ENCODE data around the gene PGBD4. TPM values are rescaled to one million over a fixed set of nuclear protein-coding genes. Genes with fewer than 3 reads are reported as not detected.

Gene PGBD4
- total RNA-seq, 1 experiment from 2014 or later = 2.6 TPM

- H3K4me3 ChIP-seq (ENCODE audit: low read depth, low read length, poor library complexity, severe bottlenecking) = no peak overlapping the region
- no TSS peak for BruUV-seq (replicated peaks)
- no peaks in the 10 kb centered on the region for H3K9me3 ChIP-seq (ENCODE audit: low read depth, low read length, poor library complexity, severe bottlenecking)
- no peak overlapping the region for H3K27ac ChIP-seq (ENCODE audit: low read depth, low read length, poor library complexity, severe bottlenecking)
- DNase-seq (ENCODE audit: low spot score) = no peak
- POLR2A ChIA-PET (ENCODE audit: low non-redundant PET) = no interaction called here
- no peaks in the 10 kb centered on the region for H3K36me3 ChIP-seq (ENCODE audit: insufficient read depth, low read length, poor library complexity, severe bottlenecking)
- TF ChIP-seq CTCF (conservative IDR thresholded peaks at IDR 0.05; ENCODE audit: low read depth, low read length) = no peak
- no peak for TF ChIP-seq EZH2 (IDR thresholded peaks at IDR 0.05; ENCODE audit: borderline replicate concordance, low read depth, low read length, poor library complexity, severe bottlenecking)
- H3K4me1 ChIP-seq (ENCODE audit: insufficient read depth, low read length, poor library complexity, severe bottlenecking) = no peaks in the 10 kb centered on the region
- CTCF ChIA-PET = no interaction called here
- H3K27me3 ChIP-seq (replicated peaks; ENCODE audit: insufficient read depth, low read depth, low read length, poor library complexity) = no peaks in the 10 kb centered on the region
- intact Hi-C loops (cut with micrococcal nuclease; ENCODE audit: unreplicated experiment) = no loop called here
Measured at GRCh38 chr15:34056911-34057310, 45.0 kb upstream of the PGBD4 start.

GRCh38 chr15:34059476-34059875 lies 42.4 kb upstream of the PGBD4 start:
- H3K36me3 ChIP-seq (ENCODE audit: insufficient read depth, low read length, poor library complexity, severe bottlenecking) = no peaks in the 10 kb centered on the region
- ChIA-PET POLR2A (ENCODE audit: low non-redundant PET) (interaction anchor here (0.6 kb wide), 1 partner anchor 1969 kb away, joined by 4 read pairs; no protein-coding TSS in a partner anchor), CTCF (no interaction called here)
- H3K27ac ChIP-seq (ENCODE audit: low read depth, low read length, poor library complexity, severe bottlenecking) = no peak overlapping the region
- DNase-seq (ENCODE audit: low spot score) = no peak
- intact Hi-C loops (cut with micrococcal nuclease; ENCODE audit: unreplicated experiment) = no loop called here
- H3K4me3 ChIP-seq (ENCODE audit: low read depth, low read length, poor library complexity, severe bottlenecking) = no peak overlapping the region
- TF ChIP-seq EZH2 (IDR thresholded peaks at IDR 0.05; ENCODE audit: borderline replicate concordance, low read depth, low read length, poor library complexity, severe bottlenecking) (no peak), CTCF (conservative IDR thresholded peaks at IDR 0.05; ENCODE audit: low read depth, low read length) (no peak)
- no peaks in the 10 kb centered on the region for H3K4me1 ChIP-seq (ENCODE audit: insufficient read depth, low read length, poor library complexity, severe bottlenecking)
- no peaks in the 10 kb centered on the region for H3K27me3 ChIP-seq (replicated peaks; ENCODE audit: insufficient read depth, low read depth, low read length, poor library complexity)
- H3K9me3 ChIP-seq (ENCODE audit: low read depth, low read length, poor library complexity, severe bottlenecking) = no peaks in the 10 kb centered on the region
- BruUV-seq (replicated peaks) = no TSS peak

GRCh38 chr15:34059946-34060345 lies 41.9 kb upstream of the PGBD4 start:
- no peak for DNase-seq (ENCODE audit: low spot score)
- no peak overlapping the region for H3K4me3 ChIP-seq (ENCODE audit: low read depth, low read length, poor library complexity, severe bottlenecking)
- CTCF ChIA-PET = no interaction called here
- intact Hi-C loops (cut with micrococcal nuclease; ENCODE audit: unreplicated experiment) = no loop called here
- POLR2A ChIA-PET (ENCODE audit: low non-redundant PET) = no interaction called here
- TF ChIP-seq CTCF (conservative IDR thresholded peaks at IDR 0.05; ENCODE audit: low read depth, low read length) (no peak), EZH2 (IDR thresholded peaks at IDR 0.05; ENCODE audit: borderline replicate concordance, low read depth, low read length, poor library complexity, severe bottlenecking) (no peak)
- no peaks in the 10 kb centered on the region for H3K36me3 ChIP-seq (ENCODE audit: insufficient read depth, low read length, poor library complexity, severe bottlenecking)
- BruUV-seq (replicated peaks) = no TSS peak
- H3K9me3 ChIP-seq (ENCODE audit: low read depth, low read length, poor library complexity, severe bottlenecking) = no peaks in the 10 kb centered on the region
- no peaks in the 10 kb centered on the region for H3K4me1 ChIP-seq (ENCODE audit: insufficient read depth, low read length, poor library complexity, severe bottlenecking)
- H3K27me3 ChIP-seq (replicated peaks; ENCODE audit: insufficient read depth, low read depth, low read length, poor library complexity) = no peaks in the 10 kb centered on the region
- no peak overlapping the region for H3K27ac ChIP-seq (ENCODE audit: low read depth, low read length, poor library complexity, severe bottlenecking)
